Measurements from ENCODE around the gene NCKAP5. TPM values are rescaled to one million over a fixed set of nuclear protein-coding genes. Genes with fewer than 3 reads are reported as not detected.

The NCKAP5 gene
- total RNA-seq, 1 experiment from 2014 or later = 3.2 TPM

DNA sequence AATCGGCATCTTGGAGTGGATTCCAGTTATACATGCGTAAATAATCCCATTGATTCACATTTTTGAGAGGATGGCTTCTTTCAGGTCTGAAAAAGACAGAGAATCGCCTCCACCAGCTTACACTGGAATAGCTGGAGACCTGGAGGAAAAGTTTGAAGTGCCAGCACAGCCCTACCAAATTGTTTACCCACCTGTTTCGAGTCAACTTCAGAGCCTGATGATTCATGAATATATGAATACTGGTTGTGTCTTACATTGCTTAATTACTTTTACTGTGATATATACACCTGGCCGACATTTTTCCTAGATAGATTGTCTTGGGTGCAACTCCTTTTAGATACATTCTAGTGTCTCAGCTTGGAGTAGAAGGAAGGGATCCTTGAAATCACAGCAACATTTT lies 335 bp upstream of the NCKAP5 start:
- peak; percentile 60 for DNase-seq
- BruUV-seq (replicated peaks) = no TSS peak
- peak; percentile 53 for ATAC-seq
- CTCF ChIA-PET = interaction anchor here (0.6 to 2.3 kb wide), 7 partner anchors 49 to 900 kb away, joined by 3 to 14 read pairs (median 5); no protein-coding TSS in a partner anchor
- peaks cover 35% of the 10 kb centered on the region for H3K4me1 ChIP-seq (ENCODE audit: insufficient read depth, low read length)
- no peaks in the 10 kb centered on the region for H3F3A ChIP-seq (ENCODE audit: low read length, unreplicated experiment)
- H3K4me2 ChIP-seq (ENCODE audit: low read length) = peak overlapping the region; percentile 90
- no peaks in the 10 kb centered on the region for H3K27me3 ChIP-seq (ENCODE audit: low read length)
- TF ChIP-seq, protein P1, sequence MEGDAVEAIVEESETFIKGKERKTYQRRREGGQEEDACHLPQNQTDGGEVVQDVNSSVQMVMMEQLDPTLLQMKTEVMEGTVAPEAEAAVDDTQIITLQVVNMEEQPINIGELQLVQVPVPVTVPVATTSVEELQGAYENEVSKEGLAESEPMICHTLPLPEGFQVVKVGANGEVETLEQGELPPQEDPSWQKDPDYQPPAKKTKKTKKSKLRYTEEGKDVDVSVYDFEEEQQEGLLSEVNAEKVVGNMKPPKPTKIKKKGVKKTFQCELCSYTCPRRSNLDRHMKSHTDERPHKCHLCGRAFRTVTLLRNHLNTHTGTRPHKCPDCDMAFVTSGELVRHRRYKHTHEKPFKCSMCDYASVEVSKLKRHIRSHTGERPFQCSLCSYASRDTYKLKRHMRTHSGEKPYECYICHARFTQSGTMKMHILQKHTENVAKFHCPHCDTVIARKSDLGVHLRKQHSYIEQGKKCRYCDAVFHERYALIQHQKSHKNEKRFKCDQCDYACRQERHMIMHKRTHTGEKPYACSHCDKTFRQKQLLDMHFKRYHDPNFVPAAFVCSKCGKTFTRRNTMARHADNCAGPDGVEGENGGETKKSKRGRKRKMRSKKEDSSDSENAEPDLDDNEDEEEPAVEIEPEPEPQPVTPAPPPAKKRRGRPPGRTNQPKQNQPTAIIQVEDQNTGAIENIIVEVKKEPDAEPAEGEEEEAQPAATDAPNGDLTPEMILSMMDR (conservative IDR thresholded peaks at IDR 0.05; ENCODE audit: low read depth, low read length) = no peak
- TF ChIP-seq EZH2phosphoT487 (IDR thresholded peaks at IDR 0.05; ENCODE audit: borderline replicate concordance, low read length) (no peak), EZH2 (IDR thresholded peaks at IDR 0.05; ENCODE audit: low read length, unreplicated experiment) (no peak)
- H3K79me2 ChIP-seq (ENCODE audit: low read length) = 0 out of 2 replicates have a peak, but pooled peaks cover 7% of the 10 kb centered on the region
- H3K27ac ChIP-seq (ENCODE audit: low read length) = peak overlapping the region; percentile 27
- peak overlapping the region; percentile 69 for H3K4me3 ChIP-seq (ENCODE audit: low read length)
- intact Hi-C loops (cut with micrococcal nuclease) = loop anchor here (1.0 to 10.0 kb wide), 5 partner anchors 11 to 1304 kb away; partner anchors contain the start of gene LYPD1
- H3K9ac ChIP-seq (ENCODE audit: low read length) = peak overlapping the region; percentile 36; the same call in 1 of the 2 replicates
- no peaks in the 10 kb centered on the region for H4K20me1 ChIP-seq (ENCODE audit: low read length)
- H3K9me2 ChIP-seq (replicated peaks; ENCODE audit: low read length) = no peaks in the 10 kb centered on the region
- POLR2A ChIA-PET (ENCODE audit: unreplicated experiment) = interaction anchor here (0.7 kb wide), 1 partner anchor 34 kb away, joined by 7 read pairs; no protein-coding TSS in a partner anchor
- no peaks in the 10 kb centered on the region for H3K9me3 ChIP-seq (ENCODE audit: low read length)
- H2AFZ ChIP-seq (ENCODE audit: low read length) = peak overlapping the region; percentile 83
- H3K36me3 ChIP-seq (ENCODE audit: low read depth, low read length) = no peaks in the 10 kb centered on the region

DNA sequence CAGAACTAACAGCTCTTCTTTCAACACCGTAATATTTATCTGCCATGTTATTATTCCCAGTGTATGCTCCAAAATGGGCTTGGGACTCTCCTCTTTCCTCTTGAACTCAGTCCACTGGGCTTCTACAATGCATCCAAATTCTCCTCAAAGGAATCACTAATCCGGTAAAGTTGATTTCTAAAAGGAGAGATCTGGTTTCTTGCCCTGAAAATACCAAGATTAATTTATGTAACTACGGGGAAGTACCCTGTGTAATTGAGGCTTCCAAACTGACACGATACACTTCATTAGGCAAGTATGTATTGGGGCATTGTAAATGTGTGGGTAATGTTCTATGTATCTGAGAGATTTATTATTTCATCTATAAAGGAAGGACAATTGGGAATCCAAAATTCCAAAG lies 5.7 kb downstream of the NCKAP5 start:
- CTCF ChIA-PET = no interaction called here
- intact Hi-C loops (cut with micrococcal nuclease) = loop anchor here (5.0 to 10.0 kb wide), 3 partner anchors 240 to 1298 kb away; partner anchors contain the start of gene LYPD1
- TF ChIP-seq EZH2phosphoT487 (IDR thresholded peaks at IDR 0.05; ENCODE audit: borderline replicate concordance, low read length) (no peak), EZH2 (IDR thresholded peaks at IDR 0.05; ENCODE audit: low read length, unreplicated experiment) (no peak)
- TF ChIP-seq, protein P1 (conservative IDR thresholded peaks at IDR 0.05; ENCODE audit: low read depth, low read length) = no peak

More for the DNA sequence above, 5.7 kb downstream of the NCKAP5 start:
- Histone ChIP-seq H3K9me2 (replicated peaks; ENCODE audit: low read length) (no peaks in the 10 kb centered on the region), H2AFZ (ENCODE audit: low read length) (no peak overlapping the region), H3K4me3 (ENCODE audit: low read length) (no peak overlapping the region), H3F3A (ENCODE audit: low read length, unreplicated experiment) (no peaks in the 10 kb centered on the region), H3K4me1 (ENCODE audit: insufficient read depth, low read length) (peaks cover 40% of the 10 kb centered on the region), H3K4me2 (ENCODE audit: low read length) (no peak overlapping the region), H3K36me3 (ENCODE audit: low read depth, low read length) (no peaks in the 10 kb centered on the region), H3K27me3 (ENCODE audit: low read length) (no peaks in the 10 kb centered on the region), H4K20me1 (ENCODE audit: low read length) (no peaks in the 10 kb centered on the region), H3K79me2 (ENCODE audit: low read length) (0 out of 2 replicates have a peak, but pooled peaks cover 7% of the 10 kb centered on the region), H3K9ac (ENCODE audit: low read length) (no peak overlapping the region), H3K9me3 (ENCODE audit: low read length) (no peaks in the 10 kb centered on the region), H3K27ac (ENCODE audit: low read length) (no peak overlapping the region)
- ATAC-seq (no peak), DNase-seq (no peak)
- POLR2A ChIA-PET (ENCODE audit: unreplicated experiment) = no interaction called here
- BruUV-seq (replicated peaks) = no TSS peak

All from PC-3 (cell line).